Astrocyte of the cerebellum (primary cell): ENCODE results near the gene MAMLD1.

Source experiments
- DNase-seq: peaks from one replicate; pipeline ENCODE4 v3.0.0-alpha.2; 2011; ENCODE audit warnings: low read depth
- H3K4me3 ChIP-seq: 2 replicates; pipeline ENCODE4 v1.5.1; 2011; ENCODE audit warnings: mild to moderate bottlenecking, low read depth, low read length, moderate library complexity
- CTCF ChIP-seq: IDR thresholded peaks from 2 replicates; pipeline ENCODE4 v1.5.1; 2012; ENCODE audit warnings: low read length, low read depth, moderate library complexity, mild to moderate bottlenecking; ENCODE audit errors: missing control alignments
- in situ Hi-C: cut with HindIII; loops from 2 replicates; pipeline ENCODE4 v1.10.0; 2017; ENCODE audit warnings: low sequenced_read_pairs

Gene MAMLD1

DNA sequence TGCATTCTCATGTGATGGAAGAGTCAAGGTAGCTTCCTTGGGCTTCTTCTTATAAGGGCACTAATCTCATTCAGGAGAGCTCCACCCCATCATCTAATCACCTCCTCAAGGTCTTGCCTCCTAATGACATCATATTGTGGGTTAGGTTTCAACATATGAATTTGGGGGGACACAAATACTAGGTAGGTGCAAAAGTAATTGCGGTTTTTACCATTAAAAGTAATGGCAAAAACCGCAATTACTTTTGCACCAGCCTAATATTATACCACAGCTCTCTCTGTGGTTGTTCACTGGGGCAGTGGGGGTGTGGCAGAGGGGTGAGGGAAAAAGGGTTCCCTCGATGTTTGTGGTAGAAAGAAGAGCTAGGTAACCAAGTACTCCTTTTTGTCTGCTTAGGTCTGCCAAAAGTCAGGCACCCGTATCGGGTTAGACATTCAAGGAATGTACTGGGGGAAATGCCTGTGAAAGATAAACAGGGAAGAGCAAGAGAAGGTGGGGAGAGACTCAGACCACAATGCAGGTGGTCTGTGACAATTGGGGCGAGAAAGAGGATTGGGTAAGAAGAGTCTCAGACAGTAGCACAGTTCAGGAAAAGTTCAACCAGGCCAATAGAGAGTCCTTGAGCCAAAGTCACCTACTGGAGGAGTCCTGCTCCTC, 126.4 kb downstream of the MAMLD1 start:
- in situ Hi-C loops = no loop called here
- DNase-seq = no peak
- H3K4me3 ChIP-seq = no peak overlapping the region
- no peak for TF ChIP-seq CTCF

GRCh38 chrX:150495496-150495895, 132.4 kb downstream of the MAMLD1 start:
- H3K4me3 ChIP-seq = no peak overlapping the region
- no peak for TF ChIP-seq CTCF
- in situ Hi-C loops = no loop called here
- no peak for DNase-seq

DNA sequence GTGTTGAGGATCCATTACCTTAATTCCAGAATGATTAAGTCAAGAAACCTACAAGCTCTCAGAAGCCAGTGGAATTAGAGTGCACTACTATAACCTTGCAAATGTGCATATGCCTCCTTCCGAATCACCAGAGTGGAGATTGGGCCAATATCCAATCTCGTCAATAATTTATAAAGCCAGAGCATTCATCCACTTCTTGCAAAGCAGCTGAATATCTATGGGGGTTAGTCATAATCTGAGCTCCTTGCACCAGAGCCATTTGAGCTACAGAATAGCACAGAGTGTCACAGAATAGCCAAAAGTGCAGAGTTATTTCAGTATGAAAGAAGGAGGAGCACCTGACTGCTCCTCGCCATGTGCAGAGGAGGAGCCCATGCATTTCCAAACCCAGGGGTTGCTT, 136.1 kb downstream of the MAMLD1 start:
- TF ChIP-seq CTCF = no peak
- in situ Hi-C loops = no loop called here
- no peak for DNase-seq
- no peak overlapping the region for H3K4me3 ChIP-seq

GRCh38 chrX:150502091-150502490, 139.0 kb downstream of the MAMLD1 start:
- TF ChIP-seq CTCF = no peak
- in situ Hi-C loops = no loop called here
- no peak for DNase-seq
- no peak overlapping the region for H3K4me3 ChIP-seq

DNA sequence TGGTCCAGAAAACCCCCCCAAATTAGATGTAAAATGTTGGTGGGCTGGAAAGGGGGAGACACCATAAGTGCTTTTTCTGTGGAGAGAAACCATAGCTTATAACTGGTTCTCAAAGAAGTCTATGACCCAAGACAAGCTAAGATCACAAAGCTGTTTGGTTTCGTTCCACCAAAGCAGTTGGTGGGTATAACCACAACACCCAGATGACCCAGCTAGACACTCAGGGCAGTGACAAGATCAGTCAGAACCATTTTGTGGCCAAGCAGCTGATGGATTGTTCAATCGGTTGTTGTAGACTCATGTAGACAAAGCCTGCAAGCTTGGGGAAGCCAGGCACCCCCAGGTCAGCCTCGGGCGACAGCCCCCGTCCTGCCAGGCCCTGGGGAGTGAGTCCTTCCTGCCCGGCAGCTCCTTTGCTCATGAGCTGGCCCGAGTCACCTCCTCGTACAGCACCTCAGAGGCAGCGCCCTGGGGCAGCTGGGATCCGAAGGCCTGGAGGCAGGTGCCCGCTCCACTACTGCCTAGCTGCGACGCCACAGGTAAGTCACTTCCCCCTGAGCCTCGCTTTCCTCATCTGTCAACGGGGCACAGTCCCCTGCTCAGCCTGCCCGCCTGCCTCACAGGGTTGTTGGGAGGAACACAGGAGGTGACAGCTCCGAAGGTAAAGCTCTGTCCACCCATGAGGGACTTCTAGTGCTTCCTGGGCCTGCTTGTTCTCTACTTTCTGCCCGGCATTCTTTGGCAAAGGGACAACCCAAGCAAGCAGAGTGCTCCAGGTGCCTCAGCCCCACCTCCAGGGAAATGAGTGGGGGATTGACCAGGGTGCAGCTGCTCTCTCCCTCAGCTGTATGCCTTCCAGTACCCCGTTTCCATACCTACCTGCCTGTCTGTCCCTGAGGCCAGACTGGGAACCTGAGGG, 140.1 kb downstream of the MAMLD1 start:
- DNase-seq = no peak
- TF ChIP-seq CTCF = no peak
- in situ Hi-C loops = no loop called here

GRCh38 chrX:150503898-150504219, 140.7 kb downstream of the MAMLD1 start:
- H3K4me3 ChIP-seq = no peak overlapping the region
- TF ChIP-seq CTCF = no peak
- in situ Hi-C loops = no loop called here
- DNase-seq = no peak

More for the DNA sequence above, 140.1 kb downstream of the MAMLD1 start:
- H3K4me3 ChIP-seq = no peak overlapping the region
